Measurements from ENCODE around the gene SPINK5.

Gene SPINK5

GRCh38 chr5:148104226-148104625, 40.4 kb downstream of the SPINK5 start:
- DNase-seq: no peak

GRCh38 chr5:148107608-148108007, 43.8 kb downstream of the SPINK5 start:
- no peak for DNase-seq

GRCh38 chr5:148113243-148113642, 49.5 kb downstream of the SPINK5 start:
- no peak for DNase-seq

GRCh38 chr5:148120317-148120716, 56.5 kb downstream of the SPINK5 start:
- DNase-seq: no peak

- DNase-seq: no peak
Observed at GRCh38 chr5:148125641-148126040, 61.9 kb downstream of the SPINK5 start.

GRCh38 chr5:148135091-148136048, 71.6 kb downstream of the SPINK5 start:
- DNase-seq: no peak

GRCh38 chr5:148140846-148141245, 77.1 kb downstream of the SPINK5 start:
- no peak for DNase-seq

GRCh38 chr5:148141645-148142044, 77.9 kb downstream of the SPINK5 start:
- DNase-seq: no peak

GRCh38 chr5:148145916-148146315, 82.1 kb downstream of the SPINK5 start:
- DNase-seq: no peak

GRCh38 chr5:148146487-148146886, 82.7 kb downstream of the SPINK5 start:
- DNase-seq: no peak

GRCh38 chr5:148147415-148147814, 83.6 kb downstream of the SPINK5 start:
- DNase-seq: no peak

GRCh38 chr5:148151872-148152271, 88.1 kb downstream of the SPINK5 start:
- no peak for DNase-seq

GRCh38 chr5:148152781-148153180, 89.0 kb downstream of the SPINK5 start:
- DNase-seq: no peak

- DNase-seq: no peak
Observed at GRCh38 chr5:148156609-148157008, 92.8 kb downstream of the SPINK5 start.

GRCh38 chr5:148162038-148162437, 98.3 kb downstream of the SPINK5 start:
- no peak for DNase-seq

GRCh38 chr5:148163345-148163744, 99.6 kb downstream of the SPINK5 start:
- DNase-seq: no peak

- no peak for DNase-seq
Observed at GRCh38 chr5:148166550-148167283, 102.9 kb downstream of the SPINK5 start.

GRCh38 chr5:148168246-148168645, 104.5 kb downstream of the SPINK5 start, which contains the start of gene SPINK14:
TSS of gene SPINK14 (plus strand) at chr5:148168546. CDS start at chr5:148169733, 1,187 bp downstream.
- DNase-seq: no peak

GRCh38 chr5:148172377-148172776, 108.6 kb downstream of the SPINK5 start:
- DNase-seq: no peak

- DNase-seq: no peak
Observed at GRCh38 chr5:148176480-148176879, 112.7 kb downstream of the SPINK5 start.

- DNase-seq: no peak
Observed at GRCh38 chr5:148177207-148177606, 113.4 kb downstream of the SPINK5 start.

GRCh38 chr5:148179234-148179824, 115.5 kb downstream of the SPINK5 start:
- DNase-seq: no peak

GRCh38 chr5:148186248-148187003, 122.6 kb downstream of the SPINK5 start:
- no peak for DNase-seq
